ENCODE data around the gene MACROH2A1.

MACROH2A1 gene

DNA sequence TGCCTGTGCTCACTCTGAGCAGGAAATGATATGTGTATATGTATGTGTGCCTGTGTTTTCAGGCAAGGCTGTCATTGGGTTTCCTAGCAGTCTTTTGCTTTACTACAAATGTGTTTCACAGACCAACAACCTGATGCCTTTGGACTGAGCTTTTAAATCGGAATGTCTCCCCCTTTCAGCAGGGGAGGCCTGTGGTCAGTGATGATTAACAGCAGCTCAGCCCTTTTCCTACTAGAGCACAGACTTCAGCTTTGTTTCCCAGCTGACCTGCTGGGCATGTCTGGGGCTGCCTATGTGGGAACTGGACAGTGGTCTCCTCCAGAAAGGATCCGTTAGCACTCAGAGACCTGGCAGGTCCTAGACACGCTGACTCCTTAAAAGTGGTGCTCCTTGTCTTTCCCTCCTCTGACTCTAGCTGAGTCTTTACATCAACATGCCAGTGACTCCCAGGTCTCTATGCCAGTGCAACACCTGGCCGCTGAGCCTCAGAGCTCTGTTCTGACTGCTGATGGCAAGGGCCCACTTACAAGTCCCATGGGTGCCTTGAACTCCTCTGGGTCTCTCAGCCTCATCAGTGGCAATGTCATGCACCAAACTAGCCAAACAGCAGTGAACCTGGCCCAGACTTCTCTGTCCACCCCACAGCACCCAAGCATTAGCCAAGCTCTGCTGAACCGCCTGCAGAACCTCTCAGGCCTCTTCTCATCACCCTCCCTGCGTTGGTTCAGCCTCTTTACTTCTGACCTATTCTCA is 7.7 kb downstream of the MACROH2A1 start:
- Histone ChIP-seq H3K9ac (ENCODE audit: low read length) (no peak overlapping the region), H3K27me3 (ENCODE audit: control insufficient read depth, insufficient read depth, low read length) (no peaks in the 10 kb centered on the region), H3K4me1 (ENCODE audit: control insufficient read depth, insufficient read depth, low read length) (peaks cover 13% of the 10 kb centered on the region), H3K4me3 (ENCODE audit: low read length) (no peak overlapping the region), H3K36me3 (ENCODE audit: control insufficient read depth, insufficient read depth, low read length) (peaks cover 6% of the 10 kb centered on the region), H3K27ac (ENCODE audit: low read depth, low read length) (no peak overlapping the region)

DNA sequence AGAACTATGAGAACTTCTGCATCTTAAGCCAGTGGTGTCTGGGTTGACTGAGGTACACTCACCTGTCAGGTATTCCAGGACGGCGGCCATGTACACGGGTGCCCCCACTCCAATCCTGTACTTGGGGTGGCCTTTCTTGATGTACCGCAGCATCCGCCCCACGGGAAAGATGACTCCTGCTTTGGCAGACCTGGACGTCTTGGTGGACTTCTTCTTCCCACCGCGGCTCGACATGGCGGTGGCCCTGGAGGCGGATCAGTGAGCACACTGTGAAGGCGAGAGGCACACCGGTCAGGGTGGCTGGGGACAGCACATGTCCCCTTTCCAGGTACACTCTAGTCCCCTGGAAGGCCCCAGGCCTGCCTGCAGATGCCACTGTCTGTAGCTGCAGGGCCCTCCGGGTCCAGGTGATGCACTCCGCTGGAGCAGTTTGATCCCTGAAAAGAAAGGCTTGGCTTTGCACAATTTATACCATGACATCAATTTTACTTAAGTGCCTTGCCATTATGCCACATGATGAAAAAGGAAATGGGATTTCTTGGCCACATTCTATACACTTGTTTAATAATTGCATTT is 10.1 kb downstream of the MACROH2A1 start:
- Histone ChIP-seq H3K4me1 (ENCODE audit: control insufficient read depth, insufficient read depth, low read length) (peaks cover 11% of the 10 kb centered on the region), H3K27ac (ENCODE audit: low read depth, low read length) (no peak overlapping the region), H3K9ac (ENCODE audit: low read length) (no peak overlapping the region), H3K36me3 (ENCODE audit: control insufficient read depth, insufficient read depth, low read length) (peaks cover 26% of the 10 kb centered on the region), H3K4me3 (ENCODE audit: low read length) (no peak overlapping the region), H3K27me3 (ENCODE audit: control insufficient read depth, insufficient read depth, low read length) (no peaks in the 10 kb centered on the region)

DNA sequence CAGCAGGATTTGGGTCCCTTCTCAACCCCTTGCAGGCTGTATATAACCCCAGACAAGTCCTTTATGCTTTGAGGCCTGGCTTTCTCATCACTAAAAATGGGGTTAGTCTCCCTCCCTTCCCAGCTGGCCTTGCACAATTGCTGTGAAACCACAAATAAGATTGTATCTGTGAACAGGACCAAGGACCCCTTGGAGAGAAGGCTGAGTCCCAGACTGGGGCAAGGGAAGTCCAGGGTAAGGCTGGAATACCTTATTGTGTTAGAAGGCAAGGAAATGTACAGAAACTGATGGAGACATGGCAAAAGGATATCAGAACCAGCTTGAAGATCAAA is 11.4 kb downstream of the MACROH2A1 start:
- Histone ChIP-seq H3K27me3 (ENCODE audit: control insufficient read depth, insufficient read depth, low read length) (no peaks in the 10 kb centered on the region), H3K27ac (ENCODE audit: low read depth, low read length) (no peak overlapping the region), H3K4me3 (ENCODE audit: low read length) (no peak overlapping the region), H3K36me3 (ENCODE audit: control insufficient read depth, insufficient read depth, low read length) (peaks cover 32% of the 10 kb centered on the region), H3K4me1 (ENCODE audit: control insufficient read depth, insufficient read depth, low read length) (peaks cover 11% of the 10 kb centered on the region), H3K9ac (ENCODE audit: low read length) (no peak overlapping the region)

DNA sequence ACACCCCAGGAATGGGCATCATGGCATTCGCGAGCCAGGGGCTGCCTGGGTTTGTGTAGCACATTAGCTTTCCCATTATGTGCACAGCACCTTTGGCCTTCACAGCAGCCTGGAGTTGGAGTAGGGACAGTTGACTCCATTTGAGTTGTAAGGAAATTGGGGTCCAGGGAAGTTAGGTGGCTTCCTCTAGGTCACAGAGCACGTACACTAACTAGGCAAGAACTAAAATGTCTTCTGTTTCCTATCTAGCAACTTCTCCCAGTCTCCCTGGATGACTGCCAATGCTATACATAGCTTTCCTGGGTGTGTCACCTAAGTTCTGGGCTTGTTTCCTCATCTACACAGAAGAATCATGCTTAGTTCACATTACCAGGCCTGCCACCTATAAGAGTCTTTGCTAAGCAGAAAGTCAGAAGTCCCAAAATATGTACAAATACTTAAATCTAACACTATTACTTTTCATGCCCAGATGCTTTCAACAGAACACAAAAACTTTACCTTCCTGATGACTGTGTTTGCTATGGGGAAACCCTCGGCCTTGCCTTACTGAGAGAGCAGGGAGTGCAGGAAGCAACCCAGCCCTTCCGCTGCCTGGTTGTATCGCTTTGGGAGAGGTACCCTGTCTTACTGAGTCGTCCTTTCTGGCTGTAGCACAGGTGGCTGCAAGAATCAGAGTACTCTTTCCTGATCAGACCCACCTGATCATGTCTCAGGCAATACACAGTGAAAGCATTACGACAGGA is 12.0 kb downstream of the MACROH2A1 start:
- Histone ChIP-seq H3K27me3 (ENCODE audit: control insufficient read depth, insufficient read depth, low read length) (no peaks in the 10 kb centered on the region), H3K9ac (ENCODE audit: low read length) (no peak overlapping the region), H3K36me3 (ENCODE audit: control insufficient read depth, insufficient read depth, low read length) (peaks cover 32% of the 10 kb centered on the region), H3K4me1 (ENCODE audit: control insufficient read depth, insufficient read depth, low read length) (peaks cover 11% of the 10 kb centered on the region), H3K27ac (ENCODE audit: low read depth, low read length) (no peak overlapping the region), H3K4me3 (ENCODE audit: low read length) (no peak overlapping the region)

DNA sequence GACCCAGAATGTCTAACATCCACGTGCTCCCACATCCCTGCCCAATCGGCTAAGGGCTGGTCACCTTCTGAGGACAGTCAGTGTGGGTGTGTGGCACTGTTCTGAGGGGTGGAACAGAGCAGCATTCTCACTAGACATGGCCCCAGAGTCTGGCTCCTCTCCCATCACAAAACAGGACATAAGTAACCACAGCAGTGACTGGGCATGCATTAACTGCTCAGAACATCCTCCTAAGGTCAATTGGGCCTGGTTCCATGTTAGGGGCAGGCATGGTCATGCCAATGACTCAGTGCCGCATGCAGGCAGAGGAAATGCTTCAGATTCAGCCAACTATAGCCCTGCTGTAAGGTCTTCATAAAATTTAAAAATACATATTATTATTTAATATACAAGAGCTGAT is 12.9 kb downstream of the MACROH2A1 start:
- Histone ChIP-seq H3K36me3 (ENCODE audit: control insufficient read depth, insufficient read depth, low read length) (peaks cover 32% of the 10 kb centered on the region), H3K27ac (ENCODE audit: low read depth, low read length) (no peak overlapping the region), H3K4me1 (ENCODE audit: control insufficient read depth, insufficient read depth, low read length) (peaks cover 6% of the 10 kb centered on the region), H3K27me3 (ENCODE audit: control insufficient read depth, insufficient read depth, low read length) (no peaks in the 10 kb centered on the region), H3K9ac (ENCODE audit: low read length) (no peak overlapping the region), H3K4me3 (ENCODE audit: low read length) (no peak overlapping the region)

DNA sequence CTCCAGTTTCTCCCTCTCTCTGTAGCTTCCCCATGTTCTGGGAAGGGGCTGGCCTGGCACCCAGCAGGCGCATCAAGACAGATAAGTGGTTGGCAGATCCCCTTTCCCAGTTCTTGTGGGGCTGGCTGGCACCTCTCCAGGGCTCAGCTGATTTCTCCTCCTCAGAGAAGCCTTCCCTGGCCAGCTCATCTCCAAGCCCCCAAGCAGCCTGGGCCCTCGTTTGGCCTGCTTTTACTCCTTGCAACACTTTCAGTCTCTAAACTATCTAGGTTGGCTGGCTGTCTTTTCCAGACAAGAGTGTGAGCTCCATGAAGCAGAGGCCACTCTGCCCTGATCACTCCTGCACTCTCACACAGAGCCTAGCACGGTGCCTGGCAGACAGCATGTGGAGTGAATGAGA is 13.5 kb downstream of the MACROH2A1 start:
- Histone ChIP-seq H3K4me1 (ENCODE audit: control insufficient read depth, insufficient read depth, low read length) (peaks cover 6% of the 10 kb centered on the region), H3K9ac (ENCODE audit: low read length) (no peak overlapping the region), H3K27ac (ENCODE audit: low read depth, low read length) (no peak overlapping the region), H3K4me3 (ENCODE audit: low read length) (no peak overlapping the region), H3K27me3 (ENCODE audit: control insufficient read depth, insufficient read depth, low read length) (no peaks in the 10 kb centered on the region), H3K36me3 (ENCODE audit: control insufficient read depth, insufficient read depth, low read length) (peaks cover 32% of the 10 kb centered on the region)

DNA sequence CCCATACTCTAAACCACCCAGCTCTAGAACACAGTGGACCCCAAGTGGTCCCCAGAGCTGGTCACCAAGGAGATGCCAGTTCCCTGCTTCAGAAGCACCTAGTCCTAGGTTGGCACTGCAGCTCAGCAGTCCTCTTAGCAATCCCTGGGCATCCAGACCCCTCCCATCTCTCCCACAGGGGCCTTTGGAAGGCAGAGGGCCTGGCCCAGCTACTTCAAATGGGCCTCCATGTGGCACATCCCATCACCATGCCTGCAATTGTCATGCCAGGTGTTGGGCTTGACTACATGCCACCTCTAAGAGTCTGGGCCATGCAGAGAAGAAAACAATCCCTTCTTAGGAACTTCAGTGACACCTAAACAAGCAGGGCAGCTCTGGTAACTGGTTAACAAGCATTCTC is 14.1 kb downstream of the MACROH2A1 start:
- H3K4me1 ChIP-seq (ENCODE audit: control insufficient read depth, insufficient read depth, low read length), result peaks cover 6% of the 10 kb centered on the region
- peaks cover 32% of the 10 kb centered on the region for H3K36me3 ChIP-seq (ENCODE audit: control insufficient read depth, insufficient read depth, low read length)
- no peaks in the 10 kb centered on the region for H3K27me3 ChIP-seq (ENCODE audit: control insufficient read depth, insufficient read depth, low read length)
- no peak overlapping the region for H3K4me3 ChIP-seq (ENCODE audit: low read length)
- no peak overlapping the region for H3K27ac ChIP-seq (ENCODE audit: low read depth, low read length)
- H3K9ac ChIP-seq (ENCODE audit: low read length), result no peak overlapping the region

DNA sequence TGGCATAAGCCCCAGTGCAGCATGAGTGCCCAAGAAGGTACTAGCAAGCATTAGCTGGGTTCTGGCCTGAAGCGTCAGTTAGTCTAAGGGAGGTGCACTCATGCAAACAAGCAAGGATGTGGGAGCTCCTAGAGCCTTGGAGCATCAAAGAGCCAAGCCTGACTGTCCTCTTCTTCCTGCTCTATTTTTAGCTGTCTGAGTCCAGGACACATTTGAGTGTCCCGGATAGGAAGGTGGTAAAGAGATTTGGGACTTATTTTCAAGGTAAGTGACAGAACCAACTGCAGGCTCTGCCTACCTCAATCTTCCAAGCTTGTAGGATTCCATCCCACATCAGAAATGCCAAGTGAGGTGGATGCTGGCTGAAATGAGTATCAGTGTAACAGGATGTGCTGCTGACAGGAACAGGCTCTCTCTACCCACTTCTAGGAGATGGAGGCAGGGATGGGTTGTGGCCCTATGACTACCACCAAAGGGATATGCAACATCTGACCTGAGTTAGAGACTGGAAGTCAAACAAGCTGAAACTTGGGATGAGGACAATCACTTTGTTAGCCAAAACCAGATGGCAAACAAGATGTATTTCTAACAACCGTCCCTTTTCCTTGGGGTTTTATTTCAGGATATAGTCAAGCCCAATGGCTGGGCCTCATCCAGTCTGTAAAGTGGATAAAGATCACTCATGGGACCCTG is 15.1 kb downstream of the MACROH2A1 start:
- H3K36me3 ChIP-seq (ENCODE audit: control insufficient read depth, insufficient read depth, low read length), result peaks cover 32% of the 10 kb centered on the region
- peaks cover 9% of the 10 kb centered on the region for H3K4me1 ChIP-seq (ENCODE audit: control insufficient read depth, insufficient read depth, low read length)
- H3K27me3 ChIP-seq (ENCODE audit: control insufficient read depth, insufficient read depth, low read length), result no peaks in the 10 kb centered on the region
- no peak overlapping the region for H3K9ac ChIP-seq (ENCODE audit: low read length)
- H3K27ac ChIP-seq (ENCODE audit: low read depth, low read length), result no peak overlapping the region
- no peak overlapping the region for H3K4me3 ChIP-seq (ENCODE audit: low read length)

DNA sequence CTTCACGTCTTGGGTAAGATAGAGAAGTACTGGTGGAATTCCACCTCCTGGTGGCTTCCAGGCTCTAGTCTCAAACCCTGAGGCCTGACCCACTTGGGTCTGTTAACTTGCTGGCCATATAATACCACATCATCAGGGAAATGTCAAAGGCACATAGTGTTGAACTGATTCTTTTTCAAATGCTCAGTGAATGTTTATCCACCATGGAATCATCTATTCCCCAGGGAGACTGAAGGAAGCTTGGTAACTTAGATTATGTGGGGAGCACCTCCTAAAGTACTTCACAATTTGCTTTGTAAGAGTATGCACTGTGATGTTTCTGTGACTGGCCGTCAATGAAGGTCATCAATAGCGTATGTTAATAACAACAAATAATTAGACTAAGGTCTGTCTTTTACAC is 16.1 kb downstream of the MACROH2A1 start:
- Histone ChIP-seq H3K4me1 (ENCODE audit: control insufficient read depth, insufficient read depth, low read length) (peaks cover 18% of the 10 kb centered on the region), H3K27me3 (ENCODE audit: control insufficient read depth, insufficient read depth, low read length) (no peaks in the 10 kb centered on the region), H3K36me3 (ENCODE audit: control insufficient read depth, insufficient read depth, low read length) (peaks cover 30% of the 10 kb centered on the region), H3K27ac (ENCODE audit: low read depth, low read length) (no peak overlapping the region), H3K4me3 (ENCODE audit: low read length) (no peak overlapping the region), H3K9ac (ENCODE audit: low read length) (no peak overlapping the region)

DNA sequence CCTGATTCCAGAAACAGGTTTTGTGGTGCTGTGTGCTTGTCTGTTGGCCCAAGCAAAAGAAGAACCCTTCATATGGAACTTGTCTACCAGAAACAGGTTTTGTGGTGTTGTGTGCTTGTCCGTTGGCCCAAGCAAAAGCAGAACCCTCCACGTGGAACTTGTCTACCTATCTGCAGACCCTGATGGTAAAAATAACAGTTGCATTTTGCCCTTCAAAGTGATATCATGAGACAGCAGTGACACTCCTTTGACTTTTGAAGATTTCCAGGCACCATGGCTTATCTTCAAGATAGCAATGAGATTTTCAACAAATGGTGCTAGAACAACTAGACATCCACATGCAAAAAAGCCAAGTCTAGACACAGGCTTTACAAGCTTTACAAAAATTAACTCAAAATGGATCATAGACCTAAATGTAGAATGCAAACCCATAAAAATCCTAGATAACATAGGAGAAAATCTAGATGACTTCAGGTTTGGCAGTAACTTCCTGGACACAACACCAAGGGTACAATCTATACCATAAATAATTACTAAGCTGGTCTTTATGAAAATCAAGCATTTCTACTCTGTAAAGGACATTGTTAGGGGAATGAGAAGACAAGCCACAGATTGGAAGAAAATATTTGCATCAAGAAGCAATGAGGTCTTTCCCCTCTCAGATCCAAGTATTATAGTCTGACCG is 16.8 kb downstream of the MACROH2A1 start:
- Histone ChIP-seq H3K9ac (ENCODE audit: low read length) (no peak overlapping the region), H3K4me3 (ENCODE audit: low read length) (no peak overlapping the region), H3K36me3 (ENCODE audit: control insufficient read depth, insufficient read depth, low read length) (peaks cover 30% of the 10 kb centered on the region), H3K4me1 (ENCODE audit: control insufficient read depth, insufficient read depth, low read length) (peaks cover 22% of the 10 kb centered on the region), H3K27ac (ENCODE audit: low read depth, low read length) (no peak overlapping the region), H3K27me3 (ENCODE audit: control insufficient read depth, insufficient read depth, low read length) (no peaks in the 10 kb centered on the region)

DNA sequence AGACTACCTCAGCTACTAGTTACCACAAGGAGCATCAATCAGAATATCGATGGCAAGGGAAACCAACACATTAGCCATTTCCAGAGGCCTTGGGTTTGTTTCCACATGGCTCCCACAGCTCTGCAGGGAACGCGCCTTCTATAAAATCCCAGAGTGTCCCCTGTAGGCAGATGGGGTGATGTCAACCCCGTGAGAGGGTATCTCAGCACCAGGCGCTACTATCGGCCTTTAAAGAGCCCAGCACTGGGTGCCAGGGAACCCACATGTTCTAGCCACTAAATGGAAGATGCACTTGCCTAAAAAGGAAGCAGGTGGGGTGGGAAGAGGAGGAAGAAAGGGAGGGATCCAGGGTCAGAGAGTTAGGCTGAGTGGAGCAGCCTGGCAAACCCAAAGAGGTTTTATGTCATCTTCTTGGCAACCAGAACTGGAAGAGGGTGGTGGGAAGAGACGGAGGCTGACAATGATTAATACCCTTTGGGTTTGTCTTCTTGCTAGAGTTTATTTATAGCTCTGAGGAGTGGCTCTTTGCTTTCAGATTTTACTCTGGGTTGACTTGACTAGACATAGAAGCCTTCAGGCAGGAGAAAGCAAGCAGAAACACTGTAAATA is 19.9 kb downstream of the MACROH2A1 start:
- Histone ChIP-seq H3K27me3 (ENCODE audit: control insufficient read depth, insufficient read depth, low read length) (no peaks in the 10 kb centered on the region), H3K36me3 (ENCODE audit: control insufficient read depth, insufficient read depth, low read length) (peaks cover 9% of the 10 kb centered on the region), H3K4me1 (ENCODE audit: control insufficient read depth, insufficient read depth, low read length) (peaks cover 23% of the 10 kb centered on the region), H3K27ac (ENCODE audit: low read depth, low read length) (no peak overlapping the region), H3K4me3 (ENCODE audit: low read length) (no peak overlapping the region), H3K9ac (ENCODE audit: low read length) (no peak overlapping the region)
